HG02588 (cell line): ENCODE results near the gene NELFA.

Source experiments
- ATAC-seq: cut with Tn5 transposase; IDR thresholded peaks from one replicate; pipeline ENCODE4 v1.9.1; 2021; ENCODE audit warnings: mild to moderate bottlenecking, moderate library complexity; ENCODE audit not compliant: unreplicated experiment

NELFA gene

GRCh38 chr4:1940566-1940965 is 68.2 kb downstream of the NELFA start:
- ATAC-seq = no peak

DNA sequence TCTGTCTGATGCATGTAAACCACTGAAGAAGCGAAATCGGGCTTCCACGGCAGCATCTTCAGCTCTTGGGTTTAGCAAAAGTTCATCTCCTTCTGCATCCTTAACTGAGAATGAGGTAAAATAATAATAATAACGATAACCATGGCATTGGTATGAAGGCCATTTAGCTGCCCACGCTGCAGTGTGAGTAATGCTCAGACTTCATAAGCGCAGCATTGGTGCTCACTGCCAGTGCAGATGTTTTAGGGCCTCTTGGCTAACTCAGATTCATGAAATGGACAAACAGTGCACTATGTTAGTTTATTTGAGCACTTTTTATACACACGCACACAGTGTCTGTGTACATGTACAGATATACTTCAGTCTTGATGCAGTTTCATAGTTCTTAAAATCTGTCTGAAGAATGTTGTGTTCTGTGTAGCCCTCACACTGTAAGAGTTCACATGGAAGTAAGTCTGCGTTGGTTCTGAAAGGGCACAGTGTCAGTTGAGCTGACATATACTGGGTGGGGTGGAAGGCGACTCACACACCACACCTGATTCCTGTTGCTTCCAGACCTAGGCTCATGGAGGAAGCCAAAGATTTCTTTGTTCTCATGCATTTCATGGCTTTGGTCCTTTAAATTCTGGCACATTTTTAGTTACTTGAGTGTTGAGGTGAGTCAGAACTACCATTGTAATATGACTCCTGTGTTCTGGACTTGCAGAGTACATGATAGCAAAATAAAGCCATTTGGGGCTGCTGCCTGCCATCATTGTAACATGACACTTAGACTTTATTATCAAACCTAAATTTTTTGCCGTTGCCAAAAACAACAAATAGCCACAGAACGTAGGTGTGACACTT is 68.9 kb downstream of the NELFA start:
- ATAC-seq = no peak

- no peak for ATAC-seq
These were observed 70.7 kb downstream of the NELFA start for GRCh38 chr4:1938027-1938426.

- ATAC-seq = no peak
These were observed 71.2 kb downstream of the NELFA start for GRCh38 chr4:1937550-1937949.

GRCh38 chr4:1933700-1934099 is 75.1 kb downstream of the NELFA start:
- ATAC-seq = no peak

- no peak for ATAC-seq
These were observed 76.0 kb downstream of the NELFA start for GRCh38 chr4:1932736-1933135.
